Measurements from ENCODE around the gene XDH. TPM values are rescaled to one million over a fixed set of nuclear protein-coding genes. Genes with fewer than 3 reads are reported as not detected.

The XDH gene
- total RNA-seq, 1 experiment from 2014 or later, result 0.91 TPM

- H3K9me2 ChIP-seq (replicated peaks; ENCODE audit: low read length), result no peaks in the 10 kb centered on the region
- H4K20me1 ChIP-seq (ENCODE audit: low read length), result no peaks in the 10 kb centered on the region
- DNase-seq (no peak), ATAC-seq (no peak)
- no peak overlapping the region for H3K4me2 ChIP-seq (ENCODE audit: low read length)
- TF ChIP-seq CTCF (conservative IDR thresholded peaks at IDR 0.05; ENCODE audit: low read depth, low read length) (no peak), EZH2phosphoT487 (IDR thresholded peaks at IDR 0.05; ENCODE audit: borderline replicate concordance, low read length) (no peak), EZH2 (IDR thresholded peaks at IDR 0.05; ENCODE audit: low read length, unreplicated experiment) (no peak)
- intact Hi-C loops (cut with micrococcal nuclease), result no loop called here
- no peaks in the 10 kb centered on the region for H3K36me3 ChIP-seq (ENCODE audit: low read depth, low read length)
- ChIA-PET POLR2A (ENCODE audit: unreplicated experiment) (no interaction called here), CTCF (no interaction called here)
- no peak overlapping the region for H3K27ac ChIP-seq (ENCODE audit: low read length)
- H3F3A ChIP-seq (ENCODE audit: low read length, unreplicated experiment), result no peaks in the 10 kb centered on the region
- no TSS peak for BruUV-seq (replicated peaks)
- H3K9me3 ChIP-seq (ENCODE audit: low read length), result 0 out of 2 replicates have a peak, but pooled peaks cover 4% of the 10 kb centered on the region
- no peak overlapping the region for H3K4me3 ChIP-seq (ENCODE audit: low read length)
- H3K4me1 ChIP-seq (ENCODE audit: insufficient read depth, low read length), result peaks cover 13% of the 10 kb centered on the region
- H3K79me2 ChIP-seq (ENCODE audit: low read length), result no peaks in the 10 kb centered on the region
- no peak overlapping the region for H3K9ac ChIP-seq (ENCODE audit: low read length)
- H3K27me3 ChIP-seq (ENCODE audit: low read length), result no peaks in the 10 kb centered on the region
- no peak overlapping the region for H2AFZ ChIP-seq (ENCODE audit: low read length)
Measured at GRCh38 chr2:31442376-31442775, 27.8 kb upstream of the XDH start.

DNA sequence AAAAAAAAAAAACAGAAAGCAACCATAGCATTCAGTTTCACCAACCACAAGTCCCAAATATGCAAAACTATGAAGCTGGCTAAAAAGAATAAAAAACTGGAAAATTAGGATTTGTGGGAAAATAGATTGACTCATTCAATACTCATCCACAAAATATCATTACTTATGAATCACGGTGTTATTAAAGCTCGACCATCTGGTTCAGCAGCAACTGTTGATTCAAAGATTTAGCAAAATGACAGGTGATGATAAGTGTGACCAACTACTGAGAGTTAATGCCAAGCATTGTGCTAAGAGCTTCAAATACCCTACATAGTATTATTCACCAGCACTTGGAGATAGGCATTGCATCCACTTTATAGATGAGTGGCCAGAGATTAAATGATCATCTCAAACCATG lies 26.2 kb upstream of the XDH start:
- H3K9ac ChIP-seq (ENCODE audit: low read length), result no peak overlapping the region
- DNase-seq, result peak; percentile 93
- CTCF ChIA-PET, result interaction anchor here (0.6 kb wide), 1 partner anchor 578 kb away, joined by 3 read pairs; no protein-coding TSS in a partner anchor

More for the DNA sequence above, 26.2 kb upstream of the XDH start:
- Histone ChIP-seq H3K9me3 (ENCODE audit: low read length) (no peaks in the 10 kb centered on the region), H3K4me2 (ENCODE audit: low read length) (0 out of 2 replicates have a peak overlapping the region, but pooled peaks have one; percentile 9), H3K4me3 (ENCODE audit: low read length) (no peak overlapping the region), H3F3A (ENCODE audit: low read length, unreplicated experiment) (no peaks in the 10 kb centered on the region), H3K9me2 (replicated peaks; ENCODE audit: low read length) (no peaks in the 10 kb centered on the region), H4K20me1 (ENCODE audit: low read length) (no peaks in the 10 kb centered on the region), H3K4me1 (ENCODE audit: insufficient read depth, low read length) (peaks cover 13% of the 10 kb centered on the region), H3K36me3 (ENCODE audit: low read depth, low read length) (no peaks in the 10 kb centered on the region), H3K79me2 (ENCODE audit: low read length) (no peaks in the 10 kb centered on the region), H2AFZ (ENCODE audit: low read length) (no peak overlapping the region), H3K27ac (ENCODE audit: low read length) (peak overlapping the region; percentile 40), H3K27me3 (ENCODE audit: low read length) (no peaks in the 10 kb centered on the region)
- TF ChIP-seq EZH2phosphoT487 (IDR thresholded peaks at IDR 0.05; ENCODE audit: borderline replicate concordance, low read length) (no peak), CTCF (conservative IDR thresholded peaks at IDR 0.05; ENCODE audit: low read depth, low read length) (no peak), EZH2 (IDR thresholded peaks at IDR 0.05; ENCODE audit: low read length, unreplicated experiment) (no peak)
- ATAC-seq, result peak; percentile 92
- POLR2A ChIA-PET (ENCODE audit: unreplicated experiment), result interaction anchor here (0.6 kb wide), 1 partner anchor 350 kb away, joined by 27 read pairs; no protein-coding TSS in a partner anchor
- intact Hi-C loops (cut with micrococcal nuclease), result no loop called here
- no TSS peak for BruUV-seq (replicated peaks)
